HCT116 (cell line): Measurements from ENCODE around the gene RBMS1. TPM values are rescaled to one million over a fixed set of nuclear protein-coding genes. Genes with fewer than 3 reads are reported as not detected.

Experiments used
- ATAC-seq: fragments of 200-7000 bp; cut with Tn5 transposase; 2 replicates; pipeline ENCODE4 v1.9.1; 2020; ENCODE audit warnings: mild to moderate bottlenecking, moderate library complexity
- BruUV-seq: library from RNA; stranded (reverse); fragments of 400-500 nt; replicated peaks from 2 replicates; lab custom pipeline; 2021; lab: Mats Ljungman, UMichigan
- CTCF ChIA-PET: fragments of 300-600 bp; sonication (Branson Sonifier 250); formaldehyde crosslinking; loops from one replicate; lab custom pipeline; 2021; ENCODE audit warnings: antibody characterized with exemption; lab: Charles Lee
- POLR2A ChIA-PET: fragments of 300-600, 350-600 bp; sonication (Branson Sonifier 250); formaldehyde crosslinking; loops from one replicate; lab custom pipeline; 2021; ENCODE audit warnings: antibody characterized with exemption; lab: Charles Lee
- RAD21 ChIA-PET, 2 experiments: fragments of 300-600 bp; sonication (Branson Sonifier 250); formaldehyde crosslinking; loops; one replicate each; lab custom pipeline; 2023; ENCODE audit warnings: low total read pairs in 2 of 2; ENCODE audit not compliant: uncharacterized antibody in 2 of 2, unreplicated experiment in 2 of 2, low non-redundant PET in 1 of 2; lab: Charles Lee
- DNase-seq: peaks from one replicate; pipeline ENCODE4 v3.0.0-alpha.2; 2010; ENCODE audit warnings: low read depth, low spot score
- H2AFZ ChIP-seq: fragments of 200-600 bp; shearing (Covaris generic), sonication (generic); 2 replicates; pipeline ENCODE4 v1.6.1; 2017; ENCODE audit warnings: low read depth, mixed run types, mixed read lengths, antibody characterized with exemption, low read length; ENCODE audit not compliant: poor library complexity, severe bottlenecking
- H3K27ac ChIP-seq: 2 replicates; pipeline ENCODE4 v1.5.1; 2012; ENCODE audit warnings: low read depth, low read length
- H3K27me3 ChIP-seq: fragments of 200-600 bp; sonication (generic); 2 replicates; pipeline ENCODE4 v1.6.1; 2016; ENCODE audit warnings: mixed run types, low read length, mixed read lengths; ENCODE audit not compliant: insufficient read depth
- H3K36me3 ChIP-seq, 2 experiments: fragments of 200-500 bp in 1 of 2; fragments of 200-600 bp in 1 of 2; sonication (Bioruptor generic) in 1 of 2; sonication (generic) in 1 of 2; 2 replicates each; pipeline versions ENCODE4 v1.5.1 to v1.6.1; 2014 to 2016; ENCODE audit warnings: low read length in 2 of 2, inconsistent platforms in 1 of 2, mixed read lengths in 1 of 2, mixed run types in 1 of 2; ENCODE audit not compliant: insufficient read depth in 2 of 2, control insufficient read depth in 1 of 2
- H3K4me1 ChIP-seq, 2 experiments: fragments of 200-600 bp in 1 of 2; sonication (generic) in 1 of 2; 2 replicates each; pipeline versions ENCODE4 v1.5.1 to v1.6.1; 2012 to 2017; ENCODE audit warnings: low read length in 2 of 2, inconsistent platforms in 1 of 2, mild to moderate bottlenecking in 1 of 2, mixed read lengths in 1 of 2, mixed run types in 1 of 2, moderate library complexity in 1 of 2; ENCODE audit not compliant: insufficient read depth in 2 of 2, control insufficient read depth in 1 of 2
- H3K4me2 ChIP-seq: fragments of 200-600 bp; sonication (generic); 2 replicates; pipeline ENCODE4 v1.6.1; 2017; ENCODE audit warnings: mixed run types, low read length, mixed read lengths
- H3K4me3 ChIP-seq, 2 experiments: fragments of 200-600 bp in 1 of 2; sonication (generic) in 1 of 2; replicated peaks in 1 of 2; 2 replicates each; pipeline ENCODE4 v1.5.1; 2011 to 2016; ENCODE audit warnings: low read length in 2 of 2, control low read depth in 1 of 2, low read depth in 1 of 2, mild to moderate bottlenecking in 1 of 2, mixed read lengths in 1 of 2, mixed run types in 1 of 2
- H3K79me2 ChIP-seq: fragments of 200-600 bp; sonication (generic); 2 replicates; pipeline ENCODE4 v1.6.1; 2017; ENCODE audit warnings: mild to moderate bottlenecking, mixed run types, low read length, moderate library complexity, mixed read lengths; ENCODE audit not compliant: insufficient read depth
- H3K9ac ChIP-seq: fragments of 200-600 bp; sonication (generic); 2 replicates; pipeline ENCODE4 v1.6.1; 2016; ENCODE audit warnings: low read length, mixed read lengths
- H3K9me2 ChIP-seq: fragments of 200-600 bp; sonication (generic), shearing (Covaris generic); 2 replicates; pipeline ENCODE4 v1.6.1; 2017; ENCODE audit warnings: mixed run types, mild to moderate bottlenecking, moderate library complexity; ENCODE audit not compliant: insufficient read depth
- H3K9me3 ChIP-seq, 2 experiments: fragments of 200-500 bp in 1 of 2; fragments of 200-600 bp in 1 of 2; sonication (Bioruptor generic) in 1 of 2; sonication (generic) in 1 of 2; 2 replicates each; pipeline ENCODE4 v1.6.1; 2014 to 2017; ENCODE audit warnings: low read length in 2 of 2, mixed read lengths in 2 of 2, inconsistent platforms in 1 of 2, low read depth in 1 of 2, mild to moderate bottlenecking in 1 of 2, mixed run types in 1 of 2, moderate library complexity in 1 of 2; ENCODE audit not compliant: control insufficient read depth in 1 of 2, insufficient read depth in 1 of 2
- H4K20me1 ChIP-seq: fragments of 200-600 bp; sonication (generic), shearing (Covaris generic); 2 replicates; pipeline ENCODE4 v1.6.1; 2017; ENCODE audit warnings: mixed run types, mild to moderate bottlenecking, moderate library complexity; ENCODE audit not compliant: insufficient read depth
- EGR1 ChIP-seq: IDR thresholded peaks from 2 replicates; pipeline ENCODE4 v1.6.1; 2012; ENCODE audit warnings: low read depth
- FOSL1 ChIP-seq: IDR thresholded peaks from 2 replicates; pipeline ENCODE4 v1.6.1; 2012; ENCODE audit warnings: low read depth
- POLR2A ChIP-seq: IDR thresholded peaks from 2 replicates; pipeline ENCODE4 v1.7.0; 2011; ENCODE audit warnings: borderline replicate concordance; ENCODE audit not compliant: insufficient read depth, insufficient read length; ENCODE audit errors: extremely low read depth
- POLR2AphosphoS5 ChIP-seq: IDR thresholded peaks from 2 replicates; pipeline ENCODE4 v1.6.1; 2011; ENCODE audit warnings: mild to moderate bottlenecking, low read depth, low read length, moderate library complexity
- SRF ChIP-seq: IDR thresholded peaks from 2 replicates; pipeline ENCODE4 v1.6.1; 2012; ENCODE audit warnings: low read depth
- TCF7L2 ChIP-seq: IDR thresholded peaks from 2 replicates; pipeline ENCODE4 v1.7.0; 2011; ENCODE audit warnings: borderline replicate concordance, inconsistent platforms; ENCODE audit not compliant: insufficient read depth, insufficient read length; ENCODE audit errors: extremely low read depth
- ZFX ChIP-seq: fragments of 450-650 bp; IDR thresholded peaks from 2 replicates; pipeline ENCODE4 v1.6.1; 2017
- ZNF274 ChIP-seq: fragments of 200-500 bp; sonication (Bioruptor generic); IDR thresholded peaks from 2 replicates; pipeline ENCODE4 v1.6.1; 2014; ENCODE audit warnings: mild to moderate bottlenecking, low read depth, low read length, inconsistent platforms
- intact Hi-C: fragments of 100-400 bp; cut with micrococcal nuclease; formaldehyde crosslinking; loops from 2 replicates; pipeline ENCODE4 v1.10.0; 2022
- total RNA-seq: library from RNA; stranded (reverse); gene quantifications from one replicate; pipeline ENCODE4 v1.2.1, GENCODE V29; 2021; ENCODE audit not compliant: unreplicated experiment
- TF ChIP-seq, protein P1 (sequence below), 3 experiments: fragments of 200-600 bp in 1 of 3; sonication (generic) in 1 of 3; IDR thresholded peaks in 2 of 3; conservative IDR thresholded peaks in 1 of 3; 2 replicates each; pipeline ENCODE4 v1.5.1; 2012 to 2017; ENCODE audit warnings: low read depth in 2 of 3, low read length in 2 of 3, antibody characterized with exemption in 1 of 3, borderline replicate concordance in 1 of 3, control low read depth in 1 of 3, mild to moderate bottlenecking in 1 of 3, mixed read lengths in 1 of 3, mixed run types in 1 of 3, moderate library complexity in 1 of 3; ENCODE audit not compliant: insufficient read depth in 1 of 3
- TF ChIP-seq, protein P2 (sequence below): IDR thresholded peaks from 2 replicates; pipeline ENCODE4 v1.6.1; 2012

Gene RBMS1
- total RNA-seq, 1 experiment from 2014 or later: 17.6 TPM

DNA sequence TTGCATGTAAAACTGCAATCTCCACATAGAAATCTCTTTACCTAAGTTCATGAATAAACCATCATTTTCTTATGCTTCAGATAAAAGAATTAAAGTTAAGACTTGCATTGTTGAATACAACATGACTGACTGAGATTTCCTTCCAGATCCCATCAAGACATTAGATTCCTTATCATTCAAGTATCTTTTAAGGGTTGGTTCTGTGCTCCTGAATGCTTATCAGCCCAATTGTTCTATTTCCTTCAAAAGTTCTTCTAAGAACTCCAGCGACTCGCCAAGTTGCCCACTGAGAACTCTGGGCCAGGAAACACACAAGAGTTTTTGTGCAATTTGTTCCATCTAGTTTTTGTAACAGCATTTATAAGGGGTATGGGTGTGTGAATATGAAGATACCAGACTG is 120.3 kb downstream of the RBMS1 start (continued):
- TF ChIP-seq TCF7L2: no peak
- no peak for TF ChIP-seq POLR2A
- TF ChIP-seq, protein P1, sequence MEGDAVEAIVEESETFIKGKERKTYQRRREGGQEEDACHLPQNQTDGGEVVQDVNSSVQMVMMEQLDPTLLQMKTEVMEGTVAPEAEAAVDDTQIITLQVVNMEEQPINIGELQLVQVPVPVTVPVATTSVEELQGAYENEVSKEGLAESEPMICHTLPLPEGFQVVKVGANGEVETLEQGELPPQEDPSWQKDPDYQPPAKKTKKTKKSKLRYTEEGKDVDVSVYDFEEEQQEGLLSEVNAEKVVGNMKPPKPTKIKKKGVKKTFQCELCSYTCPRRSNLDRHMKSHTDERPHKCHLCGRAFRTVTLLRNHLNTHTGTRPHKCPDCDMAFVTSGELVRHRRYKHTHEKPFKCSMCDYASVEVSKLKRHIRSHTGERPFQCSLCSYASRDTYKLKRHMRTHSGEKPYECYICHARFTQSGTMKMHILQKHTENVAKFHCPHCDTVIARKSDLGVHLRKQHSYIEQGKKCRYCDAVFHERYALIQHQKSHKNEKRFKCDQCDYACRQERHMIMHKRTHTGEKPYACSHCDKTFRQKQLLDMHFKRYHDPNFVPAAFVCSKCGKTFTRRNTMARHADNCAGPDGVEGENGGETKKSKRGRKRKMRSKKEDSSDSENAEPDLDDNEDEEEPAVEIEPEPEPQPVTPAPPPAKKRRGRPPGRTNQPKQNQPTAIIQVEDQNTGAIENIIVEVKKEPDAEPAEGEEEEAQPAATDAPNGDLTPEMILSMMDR (IDR thresholded peaks at IDR 0.05 in 2 of 3, conservative IDR thresholded peaks at IDR 0.05 in 1 of 3; ENCODE audit: borderline replicate concordance in 1 of 3, insufficient read depth in 1 of 3, low read depth in 2 of 3, low read length in 2 of 3): no peak

DNA sequence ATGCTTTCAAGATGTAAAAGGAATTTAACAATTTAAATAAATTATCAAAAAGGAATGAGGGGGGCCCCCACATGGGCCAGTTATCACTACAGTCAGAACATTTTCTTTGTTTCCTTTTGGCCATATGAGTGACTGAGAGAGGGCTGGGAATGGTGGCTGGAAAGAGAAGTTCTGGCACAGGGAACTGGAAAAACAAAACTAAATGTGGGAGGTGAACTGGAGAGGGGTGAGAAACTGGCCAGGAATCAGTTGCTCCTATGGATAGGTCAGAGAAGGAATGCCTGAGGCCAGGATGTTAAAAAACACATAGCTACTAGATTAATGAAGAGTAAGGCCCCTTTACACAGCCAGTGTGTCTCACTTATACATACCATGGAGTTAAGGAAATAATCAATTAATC is 121.0 kb downstream of the RBMS1 start:
- Histone ChIP-seq H3K79me2 (no peaks in the 10 kb centered on the region), H3K27ac (no peak overlapping the region), H3K9me2 (no peaks in the 10 kb centered on the region), H3K9me3 (no peaks in the 10 kb centered on the region), H2AFZ (no peak overlapping the region), H3K4me2 (no peak overlapping the region), H3K36me3 (no peaks in the 10 kb centered on the region), H3K9ac (no peak overlapping the region), H3K27me3 (no peaks in the 10 kb centered on the region), H3K4me1 (no peaks in the 10 kb centered on the region), H3K4me3 (no peak overlapping the region), H4K20me1 (no peaks in the 10 kb centered on the region)
- POLR2A ChIA-PET: no interaction called here
- CTCF ChIA-PET: interaction anchor here (0.8 kb wide), 1 partner anchor 622 kb away, joined by 3 read pairs; no protein-coding TSS in a partner anchor
- no TSS peak for BruUV-seq
- intact Hi-C loops: no loop called here
- TF ChIP-seq, protein P2, sequence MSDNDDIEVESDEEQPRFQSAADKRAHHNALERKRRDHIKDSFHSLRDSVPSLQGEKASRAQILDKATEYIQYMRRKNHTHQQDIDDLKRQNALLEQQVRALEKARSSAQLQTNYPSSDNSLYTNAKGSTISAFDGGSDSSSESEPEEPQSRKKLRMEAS: no peak
- TF ChIP-seq, protein P1 (IDR thresholded peaks at IDR 0.05 in 2 of 3, conservative IDR thresholded peaks at IDR 0.05 in 1 of 3; ENCODE audit: borderline replicate concordance in 1 of 3, insufficient read depth in 1 of 3, low read depth in 2 of 3, low read length in 2 of 3): no peak
- no peak for TF ChIP-seq EGR1
- TF ChIP-seq FOSL1: no peak
- no peak for TF ChIP-seq ZFX
- TF ChIP-seq POLR2AphosphoS5: no peak
- TF ChIP-seq SRF: no peak
- no peak for TF ChIP-seq ZNF274
- no peak for DNase-seq
- no peak for ATAC-seq
- RAD21 ChIA-PET: no interaction called here
